Measurements from ENCODE around the gene TMIGD3.
"Not testable (repeated sequence)": the region's sequence is repeated elsewhere in the genome, so short reads cannot be mapped to it uniquely, and the experiment has no call there.

Gene TMIGD3

GRCh38 chr1:111503585-111504060, at the start of gene TMIGD3, which contains the start of gene ADORA3:
TSS of gene TMIGD3 (minus strand) at chr1:111503633. CDS start at chr1:111503354, 279 bp downstream.
TSS of gene ADORA3 (minus strand) at chr1:111503633. CDS start at chr1:111503354, 279 bp downstream.
- peaks cover 18% of the 10 kb centered on the region for H3K4me1 ChIP-seq (ENCODE audit: control insufficient read depth, insufficient read depth, low read length)

GRCh38 chr1:111553196-111553595, 49.8 kb upstream of the TMIGD3 start:
- H3K27ac ChIP-seq (ENCODE audit: low read depth, low read length): peak overlapping the region; percentile 74
- no peaks in the 10 kb centered on the region for H3K27me3 ChIP-seq (ENCODE audit: control insufficient read depth, insufficient read depth, low read length)

More at GRCh38 chr1:111503585-111504060, at the start of gene TMIGD3, which contains the start of gene ADORA3:
- Histone ChIP-seq H3K27ac (ENCODE audit: low read depth, low read length) (no peak within 1 kb of the TSS), H3K9ac (ENCODE audit: low read length) (no peak within 1 kb of the TSS), H3K36me3 (ENCODE audit: control insufficient read depth, insufficient read depth, low read length) (no peaks in the 10 kb centered on the region), H3K27me3 (ENCODE audit: control insufficient read depth, insufficient read depth, low read length) (no peaks in the 10 kb centered on the region), H3K4me3 (ENCODE audit: low read length) (peak within 1 kb of the TSS; percentile 6)

GRCh38 chr1:111552587-111552986, 49.2 kb upstream of the TMIGD3 start:
- Histone ChIP-seq H3K9ac (ENCODE audit: low read length) (no peak overlapping the region), H3K27ac (ENCODE audit: low read depth, low read length) (peak overlapping the region; percentile 74), H3K4me3 (ENCODE audit: low read length) (no peak overlapping the region), H3K4me1 (ENCODE audit: control insufficient read depth, insufficient read depth, low read length) (peaks cover 9% of the 10 kb centered on the region), H3K36me3 (ENCODE audit: control insufficient read depth, insufficient read depth, low read length) (no peaks in the 10 kb centered on the region), H3K27me3 (ENCODE audit: control insufficient read depth, insufficient read depth, low read length) (no peaks in the 10 kb centered on the region)

More at GRCh38 chr1:111553196-111553595, 49.8 kb upstream of the TMIGD3 start:
- H3K9ac ChIP-seq (ENCODE audit: low read length): no peak overlapping the region
- H3K36me3 ChIP-seq (ENCODE audit: control insufficient read depth, insufficient read depth, low read length): no peaks in the 10 kb centered on the region
- no peak overlapping the region for H3K4me3 ChIP-seq (ENCODE audit: low read length)
- H3K4me1 ChIP-seq (ENCODE audit: control insufficient read depth, insufficient read depth, low read length): peaks cover 9% of the 10 kb centered on the region

GRCh38 chr1:111551623-111552411, 48.4 kb upstream of the TMIGD3 start:
- H3K9ac ChIP-seq (ENCODE audit: low read length): no peak overlapping the region
- no peak overlapping the region for H3K27ac ChIP-seq (ENCODE audit: low read depth, low read length)
- H3K36me3 ChIP-seq (ENCODE audit: control insufficient read depth, insufficient read depth, low read length): no peaks in the 10 kb centered on the region
- no peak overlapping the region for H3K4me3 ChIP-seq (ENCODE audit: low read length)
- no peaks in the 10 kb centered on the region for H3K27me3 ChIP-seq (ENCODE audit: control insufficient read depth, insufficient read depth, low read length)
- H3K4me1 ChIP-seq (ENCODE audit: control insufficient read depth, insufficient read depth, low read length): peaks cover 9% of the 10 kb centered on the region

- not testable (repeated sequence) for H3K27me3 ChIP-seq (ENCODE audit: control insufficient read depth, insufficient read depth, low read length); H3K4me3 ChIP-seq (ENCODE audit: low read length); H3K4me1 ChIP-seq (ENCODE audit: control insufficient read depth, insufficient read depth, low read length); H3K27ac ChIP-seq (ENCODE audit: low read depth, low read length); H3K9ac ChIP-seq (ENCODE audit: low read length); H3K36me3 ChIP-seq (ENCODE audit: control insufficient read depth, insufficient read depth, low read length)
Measured at GRCh38 chr1:111547786-111548185, 44.4 kb upstream of the TMIGD3 start.

- H3K4me1 ChIP-seq (ENCODE audit: control insufficient read depth, insufficient read depth, low read length): peaks cover 5% of the 10 kb centered on the region
- no peaks in the 10 kb centered on the region for H3K27me3 ChIP-seq (ENCODE audit: control insufficient read depth, insufficient read depth, low read length)
- H3K27ac ChIP-seq (ENCODE audit: low read depth, low read length): peak overlapping the region; percentile 63
- no peaks in the 10 kb centered on the region for H3K36me3 ChIP-seq (ENCODE audit: control insufficient read depth, insufficient read depth, low read length)
- H3K4me3 ChIP-seq (ENCODE audit: low read length): no peak overlapping the region
- no peak overlapping the region for H3K9ac ChIP-seq (ENCODE audit: low read length)
Measured at GRCh38 chr1:111542187-111542586, 38.8 kb upstream of the TMIGD3 start.

GRCh38 chr1:111541721-111542120, 38.3 kb upstream of the TMIGD3 start:
- H3K36me3 ChIP-seq (ENCODE audit: control insufficient read depth, insufficient read depth, low read length): no peaks in the 10 kb centered on the region
- H3K27ac ChIP-seq (ENCODE audit: low read depth, low read length): peak overlapping the region; percentile 63
- no peak overlapping the region for H3K9ac ChIP-seq (ENCODE audit: low read length)
- H3K27me3 ChIP-seq (ENCODE audit: control insufficient read depth, insufficient read depth, low read length): no peaks in the 10 kb centered on the region
- no peak overlapping the region for H3K4me3 ChIP-seq (ENCODE audit: low read length)
- peaks cover 5% of the 10 kb centered on the region for H3K4me1 ChIP-seq (ENCODE audit: control insufficient read depth, insufficient read depth, low read length)

GRCh38 chr1:111540928-111541327, 37.5 kb upstream of the TMIGD3 start:
- no peaks in the 10 kb centered on the region for H3K27me3 ChIP-seq (ENCODE audit: control insufficient read depth, insufficient read depth, low read length)
- H3K27ac ChIP-seq (ENCODE audit: low read depth, low read length): peak overlapping the region; percentile 63
- no peak overlapping the region for H3K9ac ChIP-seq (ENCODE audit: low read length)
- H3K4me3 ChIP-seq (ENCODE audit: low read length): no peak overlapping the region
- H3K4me1 ChIP-seq (ENCODE audit: control insufficient read depth, insufficient read depth, low read length): peaks cover 12% of the 10 kb centered on the region
- H3K36me3 ChIP-seq (ENCODE audit: control insufficient read depth, insufficient read depth, low read length): no peaks in the 10 kb centered on the region

- Histone ChIP-seq H3K27me3 (ENCODE audit: control insufficient read depth, insufficient read depth, low read length) (no peaks in the 10 kb centered on the region), H3K4me1 (ENCODE audit: control insufficient read depth, insufficient read depth, low read length) (peaks cover 26% of the 10 kb centered on the region), H3K4me3 (ENCODE audit: low read length) (no peak overlapping the region), H3K27ac (ENCODE audit: low read depth, low read length) (peak overlapping the region; percentile 38), H3K9ac (ENCODE audit: low read length) (no peak overlapping the region), H3K36me3 (ENCODE audit: control insufficient read depth, insufficient read depth, low read length) (no peaks in the 10 kb centered on the region)
Measured at GRCh38 chr1:111538343-111539025, 35.1 kb upstream of the TMIGD3 start.

- Histone ChIP-seq H3K9ac (ENCODE audit: low read length) (peak overlapping the region; percentile 5), H3K27ac (ENCODE audit: low read depth, low read length) (peak overlapping the region; percentile 88), H3K4me3 (ENCODE audit: low read length) (no peak overlapping the region), H3K27me3 (ENCODE audit: control insufficient read depth, insufficient read depth, low read length) (no peaks in the 10 kb centered on the region), H3K4me1 (ENCODE audit: control insufficient read depth, insufficient read depth, low read length) (peaks cover 26% of the 10 kb centered on the region), H3K36me3 (ENCODE audit: control insufficient read depth, insufficient read depth, low read length) (no peaks in the 10 kb centered on the region)
Measured at GRCh38 chr1:111535256-111536191, 32.1 kb upstream of the TMIGD3 start.

- Histone ChIP-seq H3K27me3 (ENCODE audit: control insufficient read depth, insufficient read depth, low read length) (no peaks in the 10 kb centered on the region), H3K27ac (ENCODE audit: low read depth, low read length) (no peak overlapping the region), H3K4me3 (ENCODE audit: low read length) (no peak overlapping the region), H3K4me1 (ENCODE audit: control insufficient read depth, insufficient read depth, low read length) (peaks cover 8% of the 10 kb centered on the region), H3K9ac (ENCODE audit: low read length) (no peak overlapping the region), H3K36me3 (ENCODE audit: control insufficient read depth, insufficient read depth, low read length) (no peaks in the 10 kb centered on the region)
Measured at GRCh38 chr1:111520053-111520452, 16.6 kb upstream of the TMIGD3 start.
